Head of caudate nucleus (tissue), 42 donors: ENCODE results near the gene TBX10.

Source experiments
- DNase-seq, 42 donors: peaks; one replicate each; pipeline versions ENCODE4 v3.0.0 to v3.0.0-alpha.2; 2020 to 2021; ENCODE audit warnings: mixed read lengths in 7 of 42
- intact Hi-C: fragments of 100-400 bp; cut with DNase I; formaldehyde crosslinking; loops from one replicate; pipeline ENCODE4 v1.15.0; 2022

The TBX10 gene

GRCh38 chr11:67636962-67637361 is 2.6 kb downstream of the TBX10 start:
- intact Hi-C loops = no loop called here
- DNase-seq = no peak

- intact Hi-C loops = no loop called here
Observed at GRCh38 chr11:67635231-67635521, 4.4 kb downstream of the TBX10 start.

GRCh38 chr11:67634366-67635230 is 5.0 kb downstream of the TBX10 start:
- DNase-seq = peak in 4 of 42 donors; percentile 1 to 26 (median 10)
- intact Hi-C loops = no loop called here

More at GRCh38 chr11:67635231-67635521, 4.4 kb downstream of the TBX10 start:
- peak in 2 of 42 donors; percentile 5 to 7 for DNase-seq

GRCh38 chr11:67633758-67634365 is 5.7 kb downstream of the TBX10 start:
- peak in 4 of 42 donors; percentile 8 to 28 (median 18) for DNase-seq

GRCh38 chr11:67632982-67633755 is 6.4 kb downstream of the TBX10 start:
- peak in 6 of 42 donors; percentile 2 to 26 (median 16) for DNase-seq
- intact Hi-C loops = no loop called here

More at GRCh38 chr11:67633758-67634365, 5.7 kb downstream of the TBX10 start:
- intact Hi-C loops = no loop called here

GRCh38 chr11:67632175-67632981 is 7.2 kb downstream of the TBX10 start:
- DNase-seq = peak in 5 of 42 donors; percentile 2 to 25 (median 12)
- intact Hi-C loops = no loop called here

- intact Hi-C loops = no loop called here
- DNase-seq = peak in 1 of 42 donors; percentile 13
Observed at GRCh38 chr11:67631853-67632174, 7.7 kb downstream of the TBX10 start.

- intact Hi-C loops = no loop called here
- DNase-seq = peak in 3 of 42 donors; percentile 6 to 31 (median 11)
Observed at GRCh38 chr11:67631411-67631810, 8.2 kb downstream of the TBX10 start.

GRCh38 chr11:67630943-67631331 is 8.6 kb downstream of the TBX10 start:
- peak in 1 of 42 donors; percentile 6 for DNase-seq
- intact Hi-C loops = no loop called here

- intact Hi-C loops = no loop called here
Observed at GRCh38 chr11:67630228-67630942, 9.2 kb downstream of the TBX10 start.

GRCh38 chr11:67629386-67630227 is 10.0 kb downstream of the TBX10 start, which contains the start of gene NUDT8:
Gene NUDT8, minus strand, starts transcription at chr11:67629937. Its CDS starts 26 bp downstream, at chr11:67629911.
- intact Hi-C loops = no loop called here
- DNase-seq = peak; percentile 70 to 93 (median 85)

More at GRCh38 chr11:67630228-67630942, 9.2 kb downstream of the TBX10 start:
- peak; percentile 89 to 99 (median 96) for DNase-seq

- DNase-seq = peak in 1 of 42 donors; percentile 9
- intact Hi-C loops = no loop called here
Observed at GRCh38 chr11:67628710-67629385, 10.7 kb downstream of the TBX10 start.

- peak in 2 of 42 donors; percentile 2 to 3 for DNase-seq
- intact Hi-C loops = no loop called here
Observed at GRCh38 chr11:67627812-67628624, 11.5 kb downstream of the TBX10 start.

- peak in 2 of 42 donors; percentile 4 to 6 for DNase-seq
- intact Hi-C loops = no loop called here
Observed at GRCh38 chr11:67627441-67627811, 12.1 kb downstream of the TBX10 start.

GRCh38 chr11:67626970-67627369 is 12.6 kb downstream of the TBX10 start:
- intact Hi-C loops = no loop called here

More at GRCh38 chr11:67626970-67627369, 12.6 kb downstream of the TBX10 start:
- peak in 1 of 42 donors; percentile 2 for DNase-seq
